Natural killer cell (primary cell): ENCODE data around the gene PTGDR. TPM values are rescaled to one million over a fixed set of nuclear protein-coding genes. Genes with fewer than 3 reads are reported as not detected.

Experiments used
- ATAC-seq, 3 donors: fragments of 150-1000 bp in 2 of 3; fragments of 200-7000 bp in 1 of 3; cut with Tn5 transposase; 1 replicate in 1 of 3; 2 replicates in 2 of 3; pipeline ENCODE4 v1.10.0; 2021; ENCODE audit warnings: mild to moderate bottlenecking in 2 of 3, moderate library complexity in 2 of 3
- DNase-seq, 2 donors: peaks; one replicate each; pipeline versions ENCODE4 v3.0.0 to v3.0.0-alpha.2; 2013 to 2021; ENCODE audit warnings: mixed read lengths in 1 of 2
- H3K27ac ChIP-seq: one replicate; pipeline ENCODE4 v1.5.1; 2013; ENCODE audit warnings: mild to moderate bottlenecking, low read length
- H3K27me3 ChIP-seq: one replicate; pipeline ENCODE4 v1.6.1; 2013; ENCODE audit warnings: low read length; ENCODE audit not compliant: control insufficient read depth, insufficient read depth
- H3K36me3 ChIP-seq: one replicate; pipeline ENCODE4 v1.6.1; 2013; ENCODE audit warnings: low read length; ENCODE audit not compliant: control insufficient read depth, insufficient read depth
- H3K4me1 ChIP-seq: one replicate; pipeline ENCODE4 v1.6.1; 2013; ENCODE audit warnings: low read length; ENCODE audit not compliant: control insufficient read depth, insufficient read depth
- H3K4me3 ChIP-seq: one replicate; pipeline ENCODE4 v1.5.1; 2013; ENCODE audit warnings: low read length
- H3K9me3 ChIP-seq: one replicate; pipeline ENCODE4 v1.6.1; 2013; ENCODE audit warnings: low read length; ENCODE audit not compliant: control insufficient read depth, insufficient read depth
- H3K27ac Mint-ChIP-seq, 2 donors: one replicate each; pipeline ENCODE4 v1.8.0; 2022; ENCODE audit warnings: mild to moderate bottlenecking in 2 of 2, mixed read lengths in 2 of 2, moderate library complexity in 1 of 2
- H3K27me3 Mint-ChIP-seq, 2 donors: one replicate each; pipeline ENCODE4 v1.8.0; 2022; ENCODE audit warnings: low read depth in 2 of 2, mixed read lengths in 2 of 2
- H3K36me3 Mint-ChIP-seq: one replicate; pipeline ENCODE4 v1.8.0; 2022; ENCODE audit warnings: mixed read lengths
- H3K4me1 Mint-ChIP-seq, 2 donors: one replicate each; pipeline ENCODE4 v1.8.0; 2022; ENCODE audit warnings: mixed read lengths in 2 of 2
- H3K4me3 Mint-ChIP-seq: one replicate; pipeline ENCODE4 v1.8.0; 2022; ENCODE audit warnings: mild to moderate bottlenecking, moderate library complexity, mixed read lengths
- H3K9me3 Mint-ChIP-seq, 2 donors: one replicate each; pipeline ENCODE4 v1.8.0; 2022; ENCODE audit warnings: mixed read lengths in 2 of 2
- CTCF ChIP-seq: fragments of 200-600 bp; IDR thresholded peaks from one replicate; pipeline ENCODE4 v1.8.0; 2022; ENCODE audit warnings: antibody characterized with exemption
- WGBS: methylation state at CpG from one replicate; pipeline ENCODE4 v1.1.7; 2013; ENCODE audit warnings: missing lambda C conversion rate; ENCODE audit not compliant: insufficient coverage; 5-methylcytosine and 5-hydroxymethylcytosine counted together
- intact Hi-C: fragments of 100-400 bp; cut with micrococcal nuclease; formaldehyde crosslinking; loops from one replicate; pipeline ENCODE4 v1.14.2; 2022
- total RNA-seq, 4 donors: library from RNA; stranded (reverse); fragments of 120-200 nt in 1 of 4; gene quantifications; one replicate each; pipeline versions ENCODE4 v1.2.3 to v1.2.4, GENCODE V29; 2013 to 2022

PTGDR gene
- total RNA-seq, 3 donors from 2014 or later (not counting 1 experiment from before 2014, with no cell fraction given): 106 to 140 (median 112) TPM

- Histone ChIP-seq H3K27ac (peak overlapping the region; percentile 75), H3K9me3 (no peaks in the 10 kb centered on the region), H3K4me1 (peaks cover 46% of the 10 kb centered on the region), H3K27me3 (no peaks in the 10 kb centered on the region), H3K4me3 (peak overlapping the region; percentile 89), H3K36me3 (peaks cover 14% of the 10 kb centered on the region)
- peaks cover 64 to 79% of the 10 kb centered on the region in 2 donors for H3K4me1 Mint-ChIP-seq
- no peaks in the 10 kb centered on the region for H3K9me3 Mint-ChIP-seq
- H3K4me3 Mint-ChIP-seq: peak overlapping the region; percentile 99
- DNase-seq: peak; percentile 39 to 53
- ATAC-seq: peak in 2 of 3 donors; percentile 34 to 48
- peaks cover 24% of the 10 kb centered on the region for H3K36me3 Mint-ChIP-seq
- TF ChIP-seq CTCF: no peak
- intact Hi-C loops: loop anchor here (2.0 to 5.0 kb wide), 2 partner anchors 59 to 278 kb away; no protein-coding TSS in a partner anchor
- no peaks in the 10 kb centered on the region for H3K27me3 Mint-ChIP-seq
- H3K27ac Mint-ChIP-seq: peak overlapping the region; percentile 95 to 100
- under 1% methylated on average over 54 of the region's 54 CpGs for WGBS
These were observed 972 bp downstream of the PTGDR start for GRCh38 chr14:52268279-52269061.

- ATAC-seq: no peak
- peak overlapping the region; percentile 64 for H3K27ac ChIP-seq
- no peaks in the 10 kb centered on the region for H3K9me3 Mint-ChIP-seq
- intact Hi-C loops: loop anchor here (2.0 to 5.0 kb wide), 2 partner anchors 58 to 278 kb away; no protein-coding TSS in a partner anchor
- H3K36me3 ChIP-seq: peaks cover 18% of the 10 kb centered on the region
- peak overlapping the region; percentile 89 for H3K4me3 ChIP-seq
- peaks cover 64 to 79% of the 10 kb centered on the region in 2 donors for H3K4me1 Mint-ChIP-seq
- H3K4me3 Mint-ChIP-seq: peak overlapping the region; percentile 99
- TF ChIP-seq CTCF: no peak
- H3K4me1 ChIP-seq: peaks cover 48% of the 10 kb centered on the region
- peak in 1 of 2 donors; percentile 21 for DNase-seq
- 20% methylated on average over 17 of the region's 17 CpGs for WGBS
- H3K36me3 Mint-ChIP-seq: peaks cover 24% of the 10 kb centered on the region
- peak overlapping the region; percentile 95 to 100 for H3K27ac Mint-ChIP-seq
- no peaks in the 10 kb centered on the region for H3K9me3 ChIP-seq
- no peaks in the 10 kb centered on the region for H3K27me3 Mint-ChIP-seq
- no peaks in the 10 kb centered on the region for H3K27me3 ChIP-seq
These were observed 1.6 kb downstream of the PTGDR start for GRCh38 chr14:52269100-52269499.

- no peaks in the 10 kb centered on the region for H3K27me3 ChIP-seq
- ATAC-seq (no peak), DNase-seq (no peak)
- H3K27ac Mint-ChIP-seq: peak overlapping the region; percentile 95 to 100
- H3K4me3 ChIP-seq: peak overlapping the region; percentile 89
- no peak for TF ChIP-seq CTCF
- peaks cover 26% of the 10 kb centered on the region for H3K36me3 ChIP-seq
- H3K4me1 ChIP-seq: peaks cover 46% of the 10 kb centered on the region
- H3K27ac ChIP-seq: peak overlapping the region; percentile 49
- intact Hi-C loops: loop anchor here (2.0 to 5.0 kb wide), 3 partner anchors 57 to 423 kb away; no protein-coding TSS in a partner anchor
- peaks cover 66 to 82% of the 10 kb centered on the region in 2 donors for H3K4me1 Mint-ChIP-seq
- H3K4me3 Mint-ChIP-seq: peak overlapping the region; percentile 99
- no peaks in the 10 kb centered on the region for H3K9me3 Mint-ChIP-seq
- H3K9me3 ChIP-seq: no peaks in the 10 kb centered on the region
- peaks cover 24% of the 10 kb centered on the region for H3K36me3 Mint-ChIP-seq
- WGBS: 26% methylated on average over 8 of the region's 8 CpGs
- H3K27me3 Mint-ChIP-seq: no peaks in the 10 kb centered on the region
These were observed 2.5 kb downstream of the PTGDR start for GRCh38 chr14:52269982-52270381.
